ENCODE measurements around the gene PFN3. TPM values are rescaled to one million over a fixed set of nuclear protein-coding genes. Genes with fewer than 3 reads are reported as not detected.

The PFN3 gene
- total and polyA plus RNA-seq, 2 of the 13 experiments (the other 11 are each of a cell fraction or from before 2014, with no cell fraction given), result not detected

DNA sequence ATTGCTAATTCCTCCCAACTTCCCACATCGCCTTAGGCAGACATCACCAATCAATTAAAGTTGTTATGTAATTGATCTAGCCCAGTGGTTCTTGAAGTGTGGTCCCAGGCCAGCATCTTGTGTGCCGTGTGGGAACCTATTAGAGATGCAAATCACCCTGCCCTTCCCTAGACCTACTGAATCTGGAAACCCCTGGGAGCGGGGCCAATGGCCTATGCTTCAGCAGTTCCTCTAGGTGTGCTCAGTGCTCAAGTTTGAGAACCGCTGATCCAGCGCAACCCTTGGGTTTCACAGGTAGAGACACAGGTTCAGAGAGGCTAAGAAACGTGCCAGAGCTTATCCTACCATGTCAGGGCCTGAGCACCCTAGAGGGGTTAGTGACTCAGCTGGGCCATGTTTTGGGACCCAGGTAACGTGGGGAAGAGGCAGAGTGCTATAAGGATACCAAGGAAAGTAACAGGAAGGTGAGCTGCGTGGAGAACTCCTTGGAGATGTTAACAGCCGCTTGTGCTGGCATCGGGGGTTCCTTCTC lies 11.9 kb downstream of the PFN3 start:
- no peak overlapping the region for H3K27ac ChIP-seq (ENCODE audit: extremely low read length, insufficient read depth, low read length)
- peaks cover 46% of the 10 kb centered on the region for H3K4me1 ChIP-seq (ENCODE audit: insufficient read depth, low read length)
- FAIRE-seq (no peak), ATAC-seq (no peak), DNase-seq (ENCODE audit: low spot score) (no peak)
- CTCF ChIA-PET (ENCODE audit: low intra/inter-chr PET ratio, low total read pairs), result interaction anchor here (2.3 to 3.7 kb wide), 3 partner anchors 18 to 71 kb away, joined by 10 to 54 read pairs (median 19); no protein-coding TSS in a partner anchor
- no peak overlapping the region for H3K4me3 ChIP-seq (replicated peaks in 1 of 3; ENCODE audit: insufficient read depth in 1 of 3, low read depth in 2 of 3, low read length in 3 of 3)
- BruUV-seq (replicated peaks), result no TSS peak
- no peaks in the 10 kb centered on the region for H4K20me1 ChIP-seq (ENCODE audit: insufficient read depth, low read length)
- intact Hi-C loops (cut with micrococcal nuclease; ENCODE audit: unreplicated experiment) (no loop called here), in situ Hi-C loops (cut with HindIII; ENCODE audit: extremely low pct_ligation_motif_present, low pct_unique_long_range_greater_than_20kb) (loop anchor here (5.0 kb wide), 1 partner anchor 69 kb away; no protein-coding TSS in a partner anchor)
- no peak overlapping the region for H2AFZ ChIP-seq (ENCODE audit: low read length)
- no peaks in the 10 kb centered on the region for H3K9me3 ChIP-seq (ENCODE audit: low read length)
- no peaks in the 10 kb centered on the region for H3K79me2 ChIP-seq (ENCODE audit: insufficient read depth, low read length)
- TF ChIP-seq ZC3H13 (CRISPR knock-in tag; IDR thresholded peaks at IDR 0.05) (no peak), ZNF777 (CRISPR knock-in tag; IDR thresholded peaks at IDR 0.05) (no peak), ZNF605 (CRISPR knock-in tag; IDR thresholded peaks at IDR 0.05) (no peak), YEATS2 (CRISPR knock-in tag; IDR thresholded peaks at IDR 0.05; ENCODE audit: borderline replicate concordance) (no peak), ZNF616 (CRISPR knock-in tag; IDR thresholded peaks at IDR 0.05; ENCODE audit: low read depth) (no peak), PHF21A (CRISPR knock-in tag; IDR thresholded peaks at IDR 0.05) (no peak), TMF1 (CRISPR knock-in tag; IDR thresholded peaks at IDR 0.05; ENCODE audit: low read depth) (no peak), ZNF205 (CRISPR knock-in tag; IDR thresholded peaks at IDR 0.05) (no peak)
- TF ChIP-seq, protein P1, sequence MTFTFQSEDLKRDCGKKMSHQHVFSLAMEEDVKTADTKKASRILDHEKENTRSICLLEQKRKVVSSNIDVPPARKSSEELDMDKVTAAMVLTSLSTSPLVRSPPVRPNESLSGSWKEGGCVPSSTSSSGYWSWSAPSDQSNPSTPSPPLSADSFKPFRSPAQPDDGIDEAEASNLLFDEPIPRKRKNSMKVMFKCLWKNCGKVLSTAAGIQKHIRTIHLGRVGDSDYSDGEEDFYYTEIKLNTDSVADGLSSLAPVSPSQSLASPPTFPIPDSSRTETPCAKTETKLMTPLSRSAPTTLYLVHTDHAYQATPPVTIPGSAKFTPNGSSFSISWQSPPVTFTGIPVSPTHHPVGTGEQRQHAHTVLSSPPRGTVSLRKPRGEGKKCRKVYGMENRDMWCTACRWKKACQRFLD (CRISPR knock-in tag; IDR thresholded peaks at IDR 0.05; ENCODE audit: borderline replicate concordance), result no peak
- TF ChIP-seq, protein P2, sequence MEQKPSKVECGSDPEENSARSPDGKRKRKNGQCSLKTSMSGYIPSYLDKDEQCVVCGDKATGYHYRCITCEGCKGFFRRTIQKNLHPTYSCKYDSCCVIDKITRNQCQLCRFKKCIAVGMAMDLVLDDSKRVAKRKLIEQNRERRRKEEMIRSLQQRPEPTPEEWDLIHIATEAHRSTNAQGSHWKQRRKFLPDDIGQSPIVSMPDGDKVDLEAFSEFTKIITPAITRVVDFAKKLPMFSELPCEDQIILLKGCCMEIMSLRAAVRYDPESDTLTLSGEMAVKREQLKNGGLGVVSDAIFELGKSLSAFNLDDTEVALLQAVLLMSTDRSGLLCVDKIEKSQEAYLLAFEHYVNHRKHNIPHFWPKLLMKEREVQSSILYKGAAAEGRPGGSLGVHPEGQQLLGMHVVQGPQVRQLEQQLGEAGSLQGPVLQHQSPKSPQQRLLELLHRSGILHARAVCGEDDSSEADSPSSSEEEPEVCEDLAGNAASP (CRISPR knock-in tag; IDR thresholded peaks at IDR 0.05; ENCODE audit: borderline replicate concordance), result no peak
- 47% methylated on average over 6 of the region's 10 CpGs for WGBS (ENCODE audit: low lambda C conversion rate)
- H3K9ac ChIP-seq (ENCODE audit: insufficient read depth, low read depth, low read length), result 0 out of 2 replicates have a peak overlapping the region, but pooled peaks have one; percentile 26
- POLR2A ChIA-PET, result interaction anchor here (0.7 to 7.3 kb wide), 7 partner anchors 8 to 301 kb away, joined by 3 to 79 read pairs (median 12); partner anchors contain the start of genes FGFR4 and GRK6
- peaks cover 11 to 40% of the 10 kb centered on the region in 2 experiments; a peak in 4 of 5 replicates for H3K27me3 ChIP-seq (ENCODE audit: control insufficient read depth in 1 of 2, insufficient read depth in 2 of 2, low read length in 2 of 2)
- no peak overlapping the region for H3K4me2 ChIP-seq (ENCODE audit: low read depth, low read length)
- H3K36me3 ChIP-seq (replicated peaks in 1 of 2; ENCODE audit: control insufficient read depth in 1 of 2, insufficient read depth in 2 of 2, low read length in 2 of 2), result no peaks in the 10 kb centered on the region

Data from HepG2 (cell line).